ENCODE data around the gene GLRB. TPM values are rescaled to one million over a fixed set of nuclear protein-coding genes. Genes with fewer than 3 reads are reported as not detected.

Gene GLRB
- total and polyA plus RNA-seq, 12 donors, result 3.3 to 23.3 (median 13.1) TPM

DNA sequence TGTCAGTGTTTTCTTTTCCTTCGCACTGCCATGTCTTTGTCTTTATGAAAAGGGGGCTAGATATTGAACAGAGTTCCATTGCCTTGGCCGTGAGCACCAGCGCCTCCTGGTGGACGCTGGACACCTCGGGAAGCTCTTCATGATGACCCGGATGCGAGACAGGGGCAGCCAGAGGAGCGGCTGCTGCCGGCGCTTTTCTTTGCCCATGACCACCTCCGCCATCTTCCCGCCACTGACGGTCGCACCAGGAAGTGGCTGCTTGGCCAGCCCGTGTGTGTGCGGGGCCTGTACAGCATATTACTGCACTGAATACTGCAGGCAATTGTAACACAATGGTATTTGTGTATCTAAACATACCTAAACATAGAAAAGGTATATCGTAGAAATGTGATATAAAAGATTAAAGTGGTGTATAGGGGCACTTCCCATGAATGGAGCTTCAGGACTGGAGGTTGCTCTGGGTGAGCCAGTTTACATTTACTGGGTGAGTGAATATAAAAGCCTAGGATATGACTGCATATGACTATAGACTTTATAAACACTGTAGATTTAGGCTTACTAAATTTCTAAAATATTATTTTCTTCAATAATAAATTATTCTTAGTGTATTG is 128.8 kb downstream of the GLRB start:
- Histone ChIP-seq H3K4me3 (no peak overlapping the region), H3K9me3 (no peaks in the 10 kb centered on the region), H3K27me3 (no peaks in the 10 kb centered on the region), H3K36me3 (no peaks in the 10 kb centered on the region), H3K4me1 (no peaks in the 10 kb centered on the region), H3K27ac (no peak overlapping the region)
- WGBS, 2 donors, result 70 to 73% methylated on average over 17 of the region's 17 CpGs
- TF ChIP-seq, protein P1, sequence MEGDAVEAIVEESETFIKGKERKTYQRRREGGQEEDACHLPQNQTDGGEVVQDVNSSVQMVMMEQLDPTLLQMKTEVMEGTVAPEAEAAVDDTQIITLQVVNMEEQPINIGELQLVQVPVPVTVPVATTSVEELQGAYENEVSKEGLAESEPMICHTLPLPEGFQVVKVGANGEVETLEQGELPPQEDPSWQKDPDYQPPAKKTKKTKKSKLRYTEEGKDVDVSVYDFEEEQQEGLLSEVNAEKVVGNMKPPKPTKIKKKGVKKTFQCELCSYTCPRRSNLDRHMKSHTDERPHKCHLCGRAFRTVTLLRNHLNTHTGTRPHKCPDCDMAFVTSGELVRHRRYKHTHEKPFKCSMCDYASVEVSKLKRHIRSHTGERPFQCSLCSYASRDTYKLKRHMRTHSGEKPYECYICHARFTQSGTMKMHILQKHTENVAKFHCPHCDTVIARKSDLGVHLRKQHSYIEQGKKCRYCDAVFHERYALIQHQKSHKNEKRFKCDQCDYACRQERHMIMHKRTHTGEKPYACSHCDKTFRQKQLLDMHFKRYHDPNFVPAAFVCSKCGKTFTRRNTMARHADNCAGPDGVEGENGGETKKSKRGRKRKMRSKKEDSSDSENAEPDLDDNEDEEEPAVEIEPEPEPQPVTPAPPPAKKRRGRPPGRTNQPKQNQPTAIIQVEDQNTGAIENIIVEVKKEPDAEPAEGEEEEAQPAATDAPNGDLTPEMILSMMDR (IDR thresholded peaks at IDR 0.05), result peak in 6 of 9 donors; percentile 15 to 53 (median 30)
- ATAC-seq (no peak), DNase-seq (peak in 1 of 2 donors; percentile 24)
- intact Hi-C loops (cut with DNase I), result no loop called here

GRCh38 chr4:157217708-157218107 is 141.8 kb downstream of the GLRB start:
- H3K9me3 ChIP-seq, result peaks cover 0 to 3% (median 0%) of the 10 kb centered on the region in 11 donors
- H3K36me3 ChIP-seq, result no peaks in the 10 kb centered on the region
- intact Hi-C loops (cut with DNase I), result loop anchor here in 6 of 10 donors (5.0 to 10.0 kb wide), 3 partner anchors 757 to 767 kb away; no protein-coding TSS in a partner anchor
- WGBS, 2 donors, result 24 to 28% methylated on average over 3 of the region's 3 CpGs
- ATAC-seq (no peak), DNase-seq (no peak)
- peaks cover 0 to 13% (median 7%) of the 10 kb centered on the region in 9 donors for H3K4me1 ChIP-seq
- no peak overlapping the region for H3K27ac ChIP-seq
- no peak overlapping the region for H3K4me3 ChIP-seq
- peaks cover 7 to 54% (median 43%) of the 10 kb centered on the region in 7 donors for H3K27me3 ChIP-seq
- TF ChIP-seq, protein P1 (IDR thresholded peaks at IDR 0.05), result peak in 7 of 9 donors; percentile 25 to 60 (median 39)

DNA sequence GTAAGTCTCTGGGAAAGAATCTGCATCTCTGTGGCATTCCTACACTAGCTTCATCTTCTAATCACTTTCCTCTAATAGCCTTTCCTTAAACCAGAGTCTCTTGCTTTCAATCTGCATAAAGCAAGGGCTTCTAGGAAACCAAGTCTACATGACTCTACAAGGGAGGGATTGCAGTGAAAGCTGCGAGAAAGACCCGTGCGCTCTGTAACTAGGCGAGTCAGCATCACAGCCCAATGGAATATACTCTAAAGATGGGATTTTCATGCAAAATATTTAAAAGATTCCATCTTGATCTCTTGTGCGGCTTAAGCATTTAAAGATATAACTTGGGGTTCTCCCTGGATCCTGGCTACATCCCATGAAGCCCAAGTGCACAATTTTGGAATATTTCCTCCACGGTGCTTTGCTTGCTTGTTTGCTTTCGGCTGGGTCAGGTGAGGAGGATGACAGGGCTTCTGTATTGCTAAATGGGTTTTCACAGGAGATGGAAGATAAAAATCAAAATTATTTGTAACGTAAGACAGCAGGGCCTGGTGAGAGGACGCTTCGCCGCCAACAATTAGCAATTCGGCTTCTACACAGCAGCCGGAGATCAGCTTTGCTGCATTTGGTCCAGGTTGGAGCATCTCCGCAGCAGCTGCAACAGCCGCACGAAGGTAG is 143.9 kb downstream of the GLRB start:
- no peak for DNase-seq
- ATAC-seq, result no peak
- Histone ChIP-seq H3K27ac (no peak overlapping the region), H3K9me3 (peaks cover 0 to 3% (median 0%) of the 10 kb centered on the region in 11 donors), H3K4me1 (peaks cover 0 to 15% (median 7%) of the 10 kb centered on the region in 9 donors), H3K4me3 (peak overlapping the region in 5 of 10 donors; percentile 18 to 34 (median 21)), H3K36me3 (no peaks in the 10 kb centered on the region), H3K27me3 (peaks cover 11 to 75% (median 62%) of the 10 kb centered on the region in 7 donors)
- TF ChIP-seq, protein P1 (IDR thresholded peaks at IDR 0.05), result no peak
- intact Hi-C loops (cut with DNase I), result loop anchor here in 6 of 10 donors (5.0 to 10.0 kb wide), 3 partner anchors 755 to 765 kb away; no protein-coding TSS in a partner anchor
- 15 to 21% methylated on average over 16 of the region's 16 CpGs for WGBS, 2 donors

GRCh38 chr4:157220371-157220881 is 144.5 kb downstream of the GLRB start, which contains the start of gene GRIA2:
TSS of gene GRIA2 (plus strand) at chr4:157220728. CDS start at chr4:157221043, 315 bp downstream.
- ATAC-seq (peak; percentile 50 to 93 (median 74)), DNase-seq (peak; percentile 32 to 42)
- intact Hi-C loops (cut with DNase I), result no loop called here
- 3 to 4% methylated on average over 57 of the region's 57 CpGs for WGBS, 2 donors
- peaks cover 0 to 3% (median 0%) of the 10 kb centered on the region in 11 donors for H3K9me3 ChIP-seq
- no peak within 1 kb of the TSS for H3K27ac ChIP-seq
- H3K4me3 ChIP-seq, result peak within 1 kb of the TSS in 6 of 10 donors; percentile 15 to 34 (median 20)
- H3K4me1 ChIP-seq, result peaks cover 0 to 15% (median 7%) of the 10 kb centered on the region in 9 donors
- TF ChIP-seq, protein P1 (IDR thresholded peaks at IDR 0.05), result no peak
- no peaks in the 10 kb centered on the region for H3K36me3 ChIP-seq
- H3K27me3 ChIP-seq, result peaks cover 11 to 81% (median 64%) of the 10 kb centered on the region in 7 donors

Measured in heart right ventricle (tissue), 16 donors.